Activated CD8-positive, alpha-beta T cell treated with anti-CD3 and anti-CD28 coated beads, Interleukin-2, amount 10 ng/mL, durations not matched to agents 7 days and 5 days (primary cell): ENCODE results near the gene LDHAL6B. TPM values are rescaled to one million over a fixed set of nuclear protein-coding genes. Genes with fewer than 3 reads are reported as not detected.

ENCODE experiments used
- ATAC-seq: fragments of 150-1000 bp; cut with Tn5 transposase; one replicate; pipeline ENCODE4 v1.10.0; 2021; ENCODE audit warnings: moderate library complexity
- CTCF ChIA-PET: fragments of 350-600 bp; sonication (Branson Sonifier 250); formaldehyde crosslinking; loops from one replicate; lab custom pipeline; 2021; ENCODE audit warnings: antibody characterized with exemption; lab: Charles Lee
- POLR2A ChIA-PET: fragments of 350-600 bp; sonication (Branson Sonifier 250); formaldehyde crosslinking; loops from one replicate; lab custom pipeline; 2021; ENCODE audit warnings: antibody characterized with exemption; lab: Charles Lee
- DNase-seq: peaks from one replicate; pipeline ENCODE4 v3.0.0-alpha.2; 2020
- H3K27ac Mint-ChIP-seq: one replicate; pipeline ENCODE4 v1.8.0; 2021; ENCODE audit warnings: mild to moderate bottlenecking, mixed read lengths
- H3K27me3 Mint-ChIP-seq: one replicate; pipeline ENCODE4 v1.8.0; 2021; ENCODE audit warnings: low read depth, mixed read lengths
- H3K36me3 Mint-ChIP-seq: one replicate; pipeline ENCODE4 v1.8.0; 2021; ENCODE audit warnings: low read depth, mixed read lengths
- H3K4me1 Mint-ChIP-seq: one replicate; pipeline ENCODE4 v1.8.0; 2021; ENCODE audit warnings: low read depth, mixed read lengths
- H3K4me3 Mint-ChIP-seq: one replicate; pipeline ENCODE4 v1.8.0; 2021; ENCODE audit warnings: mild to moderate bottlenecking, mixed read lengths
- H3K9me3 Mint-ChIP-seq: one replicate; pipeline ENCODE4 v1.8.0; 2022; ENCODE audit warnings: mixed read lengths; ENCODE audit not compliant: insufficient read depth
- microRNA-seq: library from miRNA; unstranded; fragments of <30 nt; microRNA quantifications from one replicate; pipeline ENCODE4 v1.2.0, GENCODE V29; 2022
- total RNA-seq, 2 experiments: library from RNA; stranded (reverse); gene quantifications; one replicate each; pipeline ENCODE4 v1.2.3, GENCODE V29; 2021

LDHAL6B gene
- total RNA-seq, 2 experiments from 2014 or later = not detected

DNA sequence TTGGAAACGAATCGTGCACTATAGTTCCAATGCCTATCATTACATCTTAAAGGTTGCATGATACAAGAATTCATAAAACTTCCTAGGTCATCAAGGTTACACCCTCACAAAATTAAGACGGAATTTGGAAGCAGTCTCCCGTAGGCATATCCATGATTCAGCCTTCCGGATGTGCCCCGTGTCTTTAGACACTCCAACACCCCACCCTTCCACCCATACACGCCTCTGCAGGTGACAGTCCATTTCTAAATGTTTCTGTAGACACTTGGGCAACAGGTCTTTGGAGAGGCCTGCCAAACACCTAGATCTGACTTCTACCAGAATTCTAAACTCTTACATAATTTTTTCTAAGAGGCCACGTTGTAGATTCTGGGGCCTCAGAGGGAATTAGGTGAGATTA, 49.8 kb downstream of the LDHAL6B start:
- no peak overlapping the region for H3K4me3 Mint-ChIP-seq
- ChIA-PET POLR2A (interaction anchor here (0.8 kb wide), 1 partner anchor 48 kb away, joined by 3 read pairs; no protein-coding TSS in a partner anchor), CTCF (interaction anchor here (1.1 to 3.0 kb wide), 4 partner anchors 8 to 11 kb away, joined by 3 to 13 read pairs (median 6); no protein-coding TSS in a partner anchor)
- H3K9me3 Mint-ChIP-seq = no peaks in the 10 kb centered on the region
- DNase-seq (no peak), ATAC-seq (no peak)
- H3K27ac Mint-ChIP-seq = no peak overlapping the region
- peaks cover 57% of the 10 kb centered on the region for H3K4me1 Mint-ChIP-seq
- H3K27me3 Mint-ChIP-seq = no peaks in the 10 kb centered on the region
- peaks cover 45% of the 10 kb centered on the region for H3K36me3 Mint-ChIP-seq

DNA sequence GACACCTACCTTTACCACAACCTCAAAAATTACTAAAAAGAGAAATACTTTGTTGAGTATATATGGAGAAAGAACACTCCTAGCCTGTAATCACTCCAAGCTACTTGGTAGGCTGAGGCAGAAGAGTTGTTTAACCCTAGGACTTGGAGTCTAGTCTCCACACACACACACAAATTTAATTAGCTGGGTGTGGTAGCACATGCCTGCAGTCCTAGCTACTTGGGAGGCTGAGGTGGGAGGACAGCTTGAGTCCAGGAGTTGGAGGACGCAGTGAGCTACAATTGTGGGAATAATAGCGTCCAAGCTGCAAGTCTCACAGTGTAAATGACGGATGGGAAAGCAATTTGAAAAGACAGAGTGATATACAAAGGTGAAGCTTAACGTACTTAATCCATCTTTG, 50.5 kb downstream of the LDHAL6B start:
- no peak for ATAC-seq
- DNase-seq = no peak
- Mint-ChIP-seq H3K27ac (no peak overlapping the region), H3K9me3 (no peaks in the 10 kb centered on the region), H3K4me3 (no peak overlapping the region), H3K36me3 (peaks cover 45% of the 10 kb centered on the region), H3K27me3 (no peaks in the 10 kb centered on the region), H3K4me1 (peaks cover 57% of the 10 kb centered on the region)
- POLR2A ChIA-PET = interaction anchor here (0.6 to 1.0 kb wide), 3 partner anchors 9 to 47 kb away, joined by 3 read pairs; no protein-coding TSS in a partner anchor
- CTCF ChIA-PET = interaction anchor here (1.3 to 3.0 kb wide), 3 partner anchors 10 to 42 kb away, joined by 3 to 13 read pairs (median 8); no protein-coding TSS in a partner anchor

Small RNA genes within 50 kb of the gene (microRNA-seq; reads per million reads assigned to microRNA genes)
- 8.6 reads per million, percentile 18 among the genes with 10 or more reads in this experiment for gene MIR2116

Other genes with a start within 250 kb of the LDHAL6B start
- gene RNF111, start 219.2 kb upstream of the LDHAL6B start, total RNA-seq = 10 to 100 TPM; 36.7 to 38.9 TPM
- gene CCNB2, start 101.7 kb upstream of the LDHAL6B start, total RNA-seq = 100 to 1,000 TPM; 107 to 112 TPM
- 100 to 1,000 TPM in 1 of 2 experiments, 10 to 100 TPM in 1; 90.4 to 101 TPM for gene MYO1E, start 166.0 kb downstream of the LDHAL6B start, total RNA-seq
- 1 to 10 TPM; 4.6 to 4.7 TPM for gene FAM81A, start 231.3 kb downstream of the LDHAL6B start, total RNA-seq